NCI-H524 (cell line): ENCODE data around the gene OR8K5.
"Not testable (repeated sequence)": the region's sequence is repeated elsewhere in the genome, so short reads cannot be mapped to it uniquely, and the experiment has no call there.

ENCODE experiments used
- DNase-seq, 2 experiments: peaks; one replicate each; lab custom pipeline; 2025; lab: John Stamatoyannopoulos, UW

Gene OR8K5, protein sequence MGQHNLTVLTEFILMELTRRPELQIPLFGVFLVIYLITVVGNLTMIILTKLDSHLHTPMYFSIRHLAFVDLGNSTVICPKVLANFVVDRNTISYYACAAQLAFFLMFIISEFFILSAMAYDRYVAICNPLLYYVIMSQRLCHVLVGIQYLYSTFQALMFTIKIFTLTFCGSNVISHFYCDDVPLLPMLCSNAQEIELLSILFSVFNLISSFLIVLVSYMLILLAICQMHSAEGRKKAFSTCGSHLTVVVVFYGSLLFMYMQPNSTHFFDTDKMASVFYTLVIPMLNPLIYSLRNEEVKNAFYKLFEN

DNA sequence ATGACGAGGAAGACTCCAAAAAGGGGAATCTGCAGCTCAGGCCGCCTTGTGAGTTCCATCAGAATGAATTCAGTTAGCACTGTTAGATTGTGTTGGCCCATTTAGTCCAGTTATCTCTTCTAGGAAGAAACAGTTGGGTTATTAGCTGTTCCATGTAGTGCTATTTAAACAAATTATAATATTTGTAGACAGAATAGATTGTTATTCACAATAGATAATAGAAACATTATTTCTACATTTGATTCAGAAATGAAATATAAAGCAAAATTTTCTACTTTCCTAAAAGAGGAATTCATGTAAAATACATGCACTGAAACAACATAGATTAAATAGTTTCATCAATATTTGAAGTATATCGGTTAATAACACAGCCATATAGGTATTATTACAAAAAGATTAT, at the start of gene OR8K5:
TSS of gene OR8K5 (minus strand) at position 101 of the 400 bp plus-strand sequence. CDS start at position 101, 0 bp downstream.
- no peak for DNase-seq

DNA sequence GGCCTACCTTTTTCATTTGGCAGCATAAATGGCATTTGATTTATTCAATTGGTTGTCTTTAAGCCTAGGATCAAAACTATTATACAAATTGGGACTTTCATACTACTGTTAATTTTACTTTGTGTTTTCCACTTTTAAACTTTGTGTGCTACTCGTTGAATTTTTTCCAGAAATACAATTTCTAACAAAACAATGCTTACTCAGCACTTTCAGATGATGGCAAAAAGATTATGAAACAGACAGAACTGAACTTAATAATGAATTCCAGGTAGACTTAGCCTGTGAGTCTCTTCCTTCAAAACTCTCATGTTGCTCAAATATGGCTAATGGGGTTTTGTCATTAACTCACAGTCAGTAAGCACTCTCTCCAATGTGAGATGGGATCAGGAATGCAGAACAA, 47.7 kb upstream of the OR8K5 start:
- no peak for DNase-seq

DNA sequence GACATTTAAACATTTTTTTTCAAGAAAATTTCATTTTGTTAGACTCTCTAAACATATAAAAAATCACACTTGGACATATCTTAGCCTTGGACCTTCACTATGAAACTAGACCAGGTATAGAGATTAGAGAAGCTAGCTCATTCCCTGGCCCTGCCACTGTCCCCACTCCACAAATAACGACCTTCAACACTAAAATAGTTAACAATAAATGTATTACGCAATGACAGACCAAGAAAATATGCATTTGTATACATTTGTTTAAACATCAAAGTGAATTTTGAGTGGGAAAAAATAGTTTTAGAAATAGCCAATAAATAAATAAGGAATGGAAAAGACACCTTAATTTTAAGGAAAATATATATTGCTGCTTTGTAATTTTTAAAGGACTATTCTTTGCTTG, 37.2 kb upstream of the OR8K5 start:
- no peak for DNase-seq

DNA sequence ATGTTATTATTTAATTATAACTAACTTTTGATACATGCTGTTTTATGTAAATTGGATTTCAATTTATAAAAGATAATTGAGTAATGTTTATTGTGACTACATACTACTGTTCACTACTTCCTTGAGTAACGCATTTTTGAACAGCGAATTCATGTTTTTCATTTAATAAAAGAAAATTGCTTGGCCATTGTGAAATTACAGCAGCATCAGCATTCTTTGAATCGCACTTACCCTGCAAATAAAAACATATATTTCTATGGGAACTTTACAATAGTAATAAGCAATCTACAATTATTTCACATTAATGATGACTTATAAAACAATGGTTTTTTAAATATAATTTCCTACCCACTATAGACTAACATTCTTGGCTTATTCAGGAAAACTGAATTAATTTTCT, 36.6 kb upstream of the OR8K5 start:
- no peak for DNase-seq

DNA sequence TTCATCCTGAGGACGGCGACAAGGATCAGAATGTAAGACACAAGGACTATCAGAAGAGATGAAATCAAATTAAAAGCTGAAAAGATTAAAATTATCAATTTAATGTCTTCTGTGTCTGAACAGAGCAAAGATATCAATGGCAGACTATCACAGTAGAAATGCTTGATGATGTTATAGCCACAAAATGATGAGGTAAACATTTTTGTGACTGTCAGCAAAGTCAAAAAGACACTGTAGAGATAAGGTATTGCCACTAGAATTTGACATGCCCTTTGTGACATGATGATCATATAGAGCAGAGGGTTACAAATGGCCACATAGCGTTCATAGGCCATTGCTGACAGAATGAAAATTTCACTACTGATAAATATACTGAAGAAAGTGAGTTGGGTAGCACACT, 28.5 kb upstream of the OR8K5 start:
- DNase-seq, result no peak

DNA sequence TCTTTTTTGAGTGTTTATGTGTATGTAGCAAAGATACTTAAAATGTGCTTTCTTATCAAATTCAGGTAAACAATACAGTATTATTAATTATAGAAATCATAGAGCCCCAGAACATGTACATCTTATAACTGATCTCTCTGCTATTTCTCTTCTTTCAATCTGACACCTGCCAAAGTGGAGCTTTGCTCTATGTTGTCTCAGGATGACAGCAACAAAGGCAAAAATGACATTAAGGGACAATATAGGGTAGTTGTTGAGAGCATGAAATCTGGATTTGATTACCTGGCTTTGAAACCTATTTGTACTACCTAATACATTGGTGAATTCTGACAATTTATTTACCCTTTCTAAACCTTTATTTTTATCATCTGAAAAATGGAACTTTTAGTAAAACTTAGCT, 23.3 kb upstream of the OR8K5 start:
- DNase-seq, result no peak

DNA sequence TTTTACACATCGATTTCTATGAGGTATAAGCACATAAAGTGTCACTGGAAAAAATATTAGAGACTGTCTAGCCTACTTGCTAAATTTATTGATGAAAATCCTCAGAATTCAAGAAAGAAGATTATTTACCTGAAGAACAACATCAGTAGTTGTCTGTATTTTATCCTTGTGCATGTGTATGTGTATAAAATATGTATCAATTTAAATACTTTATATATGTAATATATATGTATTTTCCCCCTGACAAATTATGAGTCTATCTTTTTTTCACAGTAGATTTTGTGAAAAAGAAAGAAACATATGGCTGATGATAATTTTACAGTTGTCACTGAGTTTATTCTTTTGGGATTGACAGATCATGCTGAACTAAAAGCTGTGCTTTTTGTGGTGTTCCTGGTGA, 16.2 kb upstream of the OR8K5 start, which contains the start of gene OR5J2:
TSS of gene OR5J2 (plus strand) at position 301 of the 400 bp plus-strand sequence. CDS start at position 301, 0 bp downstream.
- DNase-seq, result no peak

DNA sequence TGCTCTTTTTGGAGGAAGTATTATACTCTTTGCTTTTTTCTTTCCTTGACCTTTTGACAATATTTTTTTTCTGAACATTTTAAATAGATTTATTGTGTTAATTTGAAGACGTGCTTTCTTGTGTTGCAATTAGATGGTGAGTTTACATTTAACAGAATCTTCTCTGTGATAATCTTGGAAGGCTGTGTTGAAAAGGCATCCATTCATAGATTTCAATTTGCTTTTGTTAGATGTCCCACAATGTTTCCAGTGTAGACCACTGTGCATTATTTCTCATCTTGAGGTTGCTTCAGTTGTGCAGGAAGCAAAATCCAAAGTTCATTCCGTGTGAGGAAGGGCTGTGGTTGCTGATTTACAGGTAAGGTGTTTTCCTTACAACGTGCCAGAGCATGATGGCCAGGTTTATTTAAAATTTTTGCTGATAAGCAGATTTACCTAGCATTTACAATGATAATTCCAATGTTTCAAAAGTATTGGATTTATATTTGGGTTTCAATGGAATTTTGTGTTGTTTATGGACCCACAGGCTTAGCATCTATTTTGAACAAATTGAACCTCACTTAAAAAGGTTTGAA, 12.2 kb upstream of the OR8K5 start:
- no peak for DNase-seq

DNA sequence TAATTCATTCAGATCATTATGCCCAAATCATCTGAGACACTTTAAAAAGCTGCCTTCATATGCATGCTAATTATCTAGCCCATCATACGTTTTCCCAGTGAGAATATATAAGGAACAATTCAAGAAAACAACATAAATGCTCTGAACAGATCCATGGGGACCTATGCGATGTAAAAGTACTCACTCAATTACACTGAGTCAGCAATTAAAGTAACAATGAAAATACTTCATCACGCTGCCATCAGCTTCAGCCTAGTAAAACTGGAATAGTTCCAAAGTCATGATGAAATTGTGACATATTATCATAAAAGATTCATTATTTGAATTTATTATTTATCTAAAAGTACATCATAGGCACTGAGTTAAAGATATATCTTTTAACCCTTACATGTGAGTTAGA, 3.7 kb upstream of the OR8K5 start:
- DNase-seq, result no peak

DNA sequence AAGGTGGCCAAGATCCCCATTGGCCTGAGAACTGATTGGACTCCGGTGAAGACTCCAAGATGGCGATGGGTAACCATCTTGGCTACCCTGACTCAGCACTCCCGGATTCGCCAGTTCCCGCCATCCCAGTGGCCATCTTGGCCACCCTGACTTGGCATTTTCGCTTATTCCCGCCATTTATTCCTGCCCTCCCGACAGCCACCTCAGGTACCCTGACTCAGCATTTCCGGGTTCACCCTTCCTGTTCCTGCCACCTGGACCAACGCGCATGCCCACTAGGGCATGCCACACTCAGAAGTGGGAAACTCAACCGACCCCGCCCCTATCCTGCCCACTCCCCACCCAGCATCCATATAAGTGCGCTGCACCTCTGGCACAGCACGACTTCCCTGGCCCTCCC, 7.8 kb downstream of the OR8K5 start:
- no peak for DNase-seq

DNA sequence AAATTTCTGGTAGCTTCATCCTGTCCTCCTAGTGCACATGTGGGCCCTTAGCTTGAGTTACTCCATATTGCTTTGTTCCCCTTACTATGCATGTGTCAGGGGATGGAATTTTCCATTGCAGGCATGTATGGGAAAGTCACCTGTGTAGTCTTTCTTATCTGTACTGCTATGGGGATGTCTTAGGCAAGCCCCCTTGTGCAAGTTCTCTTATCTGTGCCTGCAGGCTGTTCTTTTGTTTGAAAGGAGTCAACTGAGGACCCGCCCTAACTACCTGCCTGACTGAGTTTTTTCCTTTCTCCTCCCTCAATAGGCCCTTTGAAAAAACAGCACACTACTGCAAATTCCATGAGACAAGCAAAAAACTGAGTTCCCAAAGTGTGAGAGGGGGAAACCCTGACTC, 8.7 kb downstream of the OR8K5 start:
- no peak for DNase-seq

DNA sequence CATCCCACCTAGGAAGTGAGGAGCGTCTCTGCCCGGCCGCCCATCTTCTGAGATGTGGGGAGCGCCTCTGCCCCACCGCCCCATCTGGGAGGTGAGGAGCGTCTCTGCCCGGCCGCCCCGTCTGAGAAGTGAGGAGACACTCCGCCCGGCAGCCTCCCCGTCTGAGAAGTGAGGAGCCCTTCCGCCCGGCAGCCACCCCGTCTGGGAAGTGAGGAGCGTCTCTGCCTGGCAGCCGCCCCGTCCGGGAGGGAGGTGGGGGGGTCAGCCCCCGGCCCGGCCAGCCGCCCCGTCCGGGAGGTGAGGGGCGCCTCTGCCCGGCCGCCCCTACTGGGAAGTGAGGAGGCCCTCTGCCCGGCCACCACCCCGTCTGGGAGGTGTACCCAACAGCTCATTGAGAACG, 16.4 kb downstream of the OR8K5 start:
- DNase-seq, result not testable (repeated sequence)

DNA sequence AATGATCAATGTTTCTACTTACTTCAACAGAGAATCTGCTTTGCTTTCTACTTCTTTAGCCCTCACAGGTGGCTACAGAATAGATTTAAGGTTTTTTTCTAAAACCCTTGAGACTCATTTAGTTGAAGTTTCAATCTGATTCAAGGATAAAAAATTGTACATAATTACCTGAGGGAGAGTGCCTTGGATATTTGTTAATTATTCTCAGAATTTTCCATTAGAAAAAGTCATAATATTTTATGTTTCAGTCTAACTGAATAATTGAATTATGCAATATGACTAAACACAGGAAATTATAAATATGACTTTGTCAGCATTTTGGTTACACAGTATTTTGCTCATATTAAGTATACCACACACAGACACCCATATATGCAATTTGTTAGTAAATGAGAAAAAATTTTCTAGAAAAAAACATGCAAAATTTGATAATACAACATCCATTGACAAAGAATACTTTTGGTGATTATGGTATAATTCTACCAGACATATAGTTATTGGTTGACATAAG, 19.9 kb downstream of the OR8K5 start, which contains the start of gene OR8J3:
TSS of gene OR8J3 (minus strand) at position 51 of the 511 bp plus-strand sequence. CDS start 2,483 bp downstream, outside the sequence.
- no peak for DNase-seq

DNA sequence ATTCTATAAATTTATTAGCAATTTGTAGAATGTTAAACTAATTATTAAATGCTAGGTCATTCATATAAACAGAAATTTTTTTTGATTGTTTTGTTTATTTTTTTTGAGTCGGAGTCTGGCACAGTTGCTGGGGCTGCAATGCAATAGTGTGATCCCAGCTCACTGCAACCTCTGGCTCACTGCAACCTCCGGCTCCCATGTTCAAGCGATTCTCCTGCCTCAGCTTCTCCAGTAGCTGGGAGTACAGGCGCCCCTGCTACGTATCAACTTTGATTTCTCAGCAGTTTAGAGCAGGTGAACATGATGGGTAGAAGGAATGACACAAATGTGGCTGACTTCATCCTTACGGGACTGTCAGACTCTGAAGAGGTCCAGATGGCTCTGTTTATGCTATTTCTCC, 38.0 kb downstream of the OR8K5 start, which contains the start of gene OR8H3:
TSS of gene OR8H3 (plus strand) at position 301 of the 400 bp plus-strand sequence. CDS start at position 301, 0 bp downstream.
- no peak for DNase-seq
